Prostate gland (tissue), 2 donors: Measurements from ENCODE around the gene RNF141.

Experiments used
- POLR2AphosphoS5 ChIP-seq: sonication (generic); formaldehyde crosslinking; IDR thresholded peaks from one replicate; pipeline ENCODE4 v1.6.1; 2017; ENCODE audit warnings: antibody characterized with exemption
- TF ChIP-seq, protein P1 (sequence below), 4 experiments: fragments of 200-600 bp in 2 of 4; fragments of 450-650 bp in 2 of 4; sonication (generic) in 2 of 4; IDR thresholded peaks; 1 replicate in 3 of 4; 2 replicates in 1 of 4; pipeline ENCODE4 v1.5.1; 2016 to 2019; ENCODE audit warnings: antibody characterized with exemption in 4 of 4, mild to moderate bottlenecking in 2 of 4, moderate library complexity in 2 of 4

DNA sequence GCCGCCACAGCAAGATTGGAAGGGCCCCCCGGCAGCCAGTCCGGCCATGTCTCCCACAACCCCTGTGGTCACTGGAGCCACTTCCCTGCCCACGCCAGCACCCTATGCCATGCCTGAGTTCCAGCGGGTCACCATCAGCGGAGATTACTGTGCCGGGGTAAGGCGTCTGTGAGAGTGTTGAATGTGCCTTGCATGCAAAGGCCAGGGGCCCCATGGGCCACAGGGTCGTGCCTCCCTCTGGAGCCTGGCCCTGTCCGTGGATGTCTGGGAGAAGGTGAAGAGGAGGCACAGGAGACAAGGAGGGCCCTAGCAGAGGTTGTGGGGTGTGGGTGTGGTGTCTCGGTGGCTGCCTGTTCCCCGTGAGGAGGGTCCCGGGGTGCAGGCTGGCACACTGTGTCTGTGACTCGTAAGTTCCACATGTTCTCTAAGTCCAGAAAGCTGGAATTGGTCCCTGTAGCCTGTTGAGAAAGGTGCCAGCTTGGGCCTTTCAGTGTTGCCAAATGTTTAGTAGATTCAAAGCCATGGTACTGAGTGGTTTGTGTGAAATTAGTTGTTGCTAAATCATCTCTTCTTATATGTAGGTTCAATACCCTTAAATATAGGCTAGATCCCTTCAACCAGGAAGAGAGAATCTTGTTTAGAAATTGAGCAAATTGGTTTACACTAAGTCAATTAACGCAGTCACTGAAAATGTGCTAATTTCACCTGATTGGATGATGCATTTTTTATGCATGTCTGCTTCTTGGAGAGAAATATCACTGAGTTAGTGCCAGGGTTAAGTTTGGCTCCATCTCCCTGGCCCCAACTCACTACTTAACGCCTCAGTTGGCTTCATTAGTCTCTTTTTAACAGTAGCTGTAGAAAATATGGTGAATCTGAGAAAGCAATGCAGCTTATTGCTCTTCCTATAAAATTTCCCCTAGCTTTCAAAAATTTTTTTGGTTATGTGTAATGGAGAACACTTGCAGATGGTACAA is 62.1 kb downstream of the RNF141 start:
- TF ChIP-seq POLR2AphosphoS5, result no peak
- TF ChIP-seq, protein P1, sequence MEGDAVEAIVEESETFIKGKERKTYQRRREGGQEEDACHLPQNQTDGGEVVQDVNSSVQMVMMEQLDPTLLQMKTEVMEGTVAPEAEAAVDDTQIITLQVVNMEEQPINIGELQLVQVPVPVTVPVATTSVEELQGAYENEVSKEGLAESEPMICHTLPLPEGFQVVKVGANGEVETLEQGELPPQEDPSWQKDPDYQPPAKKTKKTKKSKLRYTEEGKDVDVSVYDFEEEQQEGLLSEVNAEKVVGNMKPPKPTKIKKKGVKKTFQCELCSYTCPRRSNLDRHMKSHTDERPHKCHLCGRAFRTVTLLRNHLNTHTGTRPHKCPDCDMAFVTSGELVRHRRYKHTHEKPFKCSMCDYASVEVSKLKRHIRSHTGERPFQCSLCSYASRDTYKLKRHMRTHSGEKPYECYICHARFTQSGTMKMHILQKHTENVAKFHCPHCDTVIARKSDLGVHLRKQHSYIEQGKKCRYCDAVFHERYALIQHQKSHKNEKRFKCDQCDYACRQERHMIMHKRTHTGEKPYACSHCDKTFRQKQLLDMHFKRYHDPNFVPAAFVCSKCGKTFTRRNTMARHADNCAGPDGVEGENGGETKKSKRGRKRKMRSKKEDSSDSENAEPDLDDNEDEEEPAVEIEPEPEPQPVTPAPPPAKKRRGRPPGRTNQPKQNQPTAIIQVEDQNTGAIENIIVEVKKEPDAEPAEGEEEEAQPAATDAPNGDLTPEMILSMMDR (IDR thresholded peaks at IDR 0.05), result no peak
